Activated CD4-positive, alpha-beta T cell treated with anti-CD3 and anti-CD28 coated beads, Interleukin-2, amount 50 U/mL, for 16 hours (primary cell): ENCODE measurements around the gene RPL18A.

Source experiments
- DNase-seq: peaks from one replicate; pipeline ENCODE4 v3.0.0-alpha.2; 2020

Gene RPL18A

DNA sequence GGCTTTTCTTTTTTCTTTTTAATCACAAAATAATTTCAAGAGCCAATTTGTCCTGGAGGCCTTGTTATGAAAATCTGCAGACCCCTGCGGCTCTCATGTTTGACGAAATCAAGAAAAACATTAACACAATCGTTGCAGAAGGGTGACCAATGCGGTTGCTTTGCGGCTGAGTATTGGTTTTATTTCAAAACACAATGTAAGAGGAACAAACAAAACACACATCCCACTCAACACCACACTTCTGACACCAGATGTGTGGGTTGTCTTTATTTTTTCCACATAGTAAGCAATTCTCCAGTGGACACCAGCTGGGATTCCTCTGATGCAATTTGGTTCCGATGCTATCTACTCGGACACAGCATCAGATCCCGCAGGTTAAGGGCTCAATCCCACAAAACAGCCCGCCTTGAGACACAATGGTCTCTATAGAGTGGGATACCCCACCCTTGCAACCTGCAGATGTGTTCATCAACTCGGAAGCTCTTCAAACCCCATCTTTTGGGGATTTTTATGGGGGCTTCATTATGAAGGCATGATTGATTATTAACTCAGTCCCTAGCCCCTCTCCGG lies 51.2 kb downstream of the RPL18A start:
- no peak for DNase-seq
